SU-DHL-6 (cell line): ENCODE measurements around the gene PUM1.
"Not testable (repeated sequence)": the region's sequence is repeated elsewhere in the genome, so short reads cannot be mapped to it uniquely, and the experiment has no call there.

Experiments
- H2AFZ ChIP-seq: fragments of 200-600 bp; sonication (generic); 2 replicates; pipeline ENCODE4 v1.6.1; 2014; ENCODE audit warnings: low read depth, mild to moderate bottlenecking, moderate library complexity, mixed read lengths, antibody characterized with exemption, low read length; ENCODE audit not compliant: severe bottlenecking
- H3F3A ChIP-seq: fragments of 200-600 bp; shearing (Covaris generic); 2 replicates; pipeline ENCODE4 v1.6.0; 2016; ENCODE audit warnings: antibody characterized with exemption, mild to moderate bottlenecking; ENCODE audit not compliant: insufficient read depth
- H3K27ac ChIP-seq: fragments of 200-600 bp; sonication (generic); 2 replicates; pipeline ENCODE4 v1.5.1; 2016; ENCODE audit warnings: low read depth, mild to moderate bottlenecking, low read length, moderate library complexity, mixed read lengths
- H3K27me3 ChIP-seq: fragments of 200-600 bp; sonication (generic), shearing (Covaris generic); 2 replicates; pipeline ENCODE4 v1.6.0; 2014; ENCODE audit warnings: mild to moderate bottlenecking, low read length
- H3K36me3 ChIP-seq: fragments of 200-600 bp; sonication (generic); 2 replicates; pipeline ENCODE4 v1.6.1; 2014; ENCODE audit warnings: mild to moderate bottlenecking, low read length, mixed read lengths
- H3K4me2 ChIP-seq: fragments of 300-600, 200-600 bp; shearing (Covaris generic), sonication (generic); 2 replicates; pipeline ENCODE4 v1.6.0; 2014; ENCODE audit warnings: low read length, low read depth, mild to moderate bottlenecking; ENCODE audit not compliant: poor library complexity, severe bottlenecking
- H3K4me3 ChIP-seq: fragments of 200-600 bp; sonication (generic); 2 replicates; pipeline ENCODE4 v1.5.1; 2014; ENCODE audit warnings: antibody characterized with exemption, low read length, mild to moderate bottlenecking, mixed read lengths; ENCODE audit not compliant: insufficient read depth, poor library complexity, severe bottlenecking
- H3K79me2 ChIP-seq: fragments of 200-600 bp; sonication (generic); 2 replicates; pipeline ENCODE4 v1.6.1; 2014; ENCODE audit warnings: mild to moderate bottlenecking, low read length, moderate library complexity; ENCODE audit not compliant: insufficient read depth
- H3K9ac ChIP-seq: fragments of 200-600 bp; sonication (generic); 2 replicates; pipeline ENCODE4 v1.7.0; 2014; ENCODE audit warnings: mild to moderate bottlenecking, low read length
- H3K9me2 ChIP-seq: fragments of 200-600 bp; sonication (generic); replicated peaks from 2 replicates; pipeline ENCODE4 v1.6.1; 2014; ENCODE audit warnings: low read length; ENCODE audit not compliant: insufficient read depth
- H3K9me3 ChIP-seq: fragments of 200-600 bp; sonication (generic); 2 replicates; pipeline ENCODE4 v1.6.1; 2014; ENCODE audit warnings: low read length, mixed read lengths; ENCODE audit not compliant: insufficient read depth
- H4K20me1 ChIP-seq: fragments of 200-600 bp; sonication (generic); 2 replicates; pipeline ENCODE4 v1.6.1; 2014; ENCODE audit warnings: low read depth, mild to moderate bottlenecking, antibody characterized with exemption, low read length, moderate library complexity, mixed read lengths
- EZH2phosphoT487 ChIP-seq: fragments of 200-600 bp; sonication (generic), shearing (Covaris generic); conservative IDR thresholded peaks from 2 replicates; pipeline ENCODE4 v1.6.1; 2018; ENCODE audit warnings: mild to moderate bottlenecking, antibody characterized with exemption, low read length, moderate library complexity, mixed read lengths
- TF ChIP-seq, protein P1 (sequence below): fragments of 200-600 bp; sonication (generic); IDR thresholded peaks from one replicate; pipeline ENCODE4 v1.5.1; 2017; ENCODE audit warnings: antibody characterized with exemption, mild to moderate bottlenecking, low read length, moderate library complexity; ENCODE audit not compliant: insufficient read depth, poor library complexity, severe bottlenecking

Gene PUM1

DNA sequence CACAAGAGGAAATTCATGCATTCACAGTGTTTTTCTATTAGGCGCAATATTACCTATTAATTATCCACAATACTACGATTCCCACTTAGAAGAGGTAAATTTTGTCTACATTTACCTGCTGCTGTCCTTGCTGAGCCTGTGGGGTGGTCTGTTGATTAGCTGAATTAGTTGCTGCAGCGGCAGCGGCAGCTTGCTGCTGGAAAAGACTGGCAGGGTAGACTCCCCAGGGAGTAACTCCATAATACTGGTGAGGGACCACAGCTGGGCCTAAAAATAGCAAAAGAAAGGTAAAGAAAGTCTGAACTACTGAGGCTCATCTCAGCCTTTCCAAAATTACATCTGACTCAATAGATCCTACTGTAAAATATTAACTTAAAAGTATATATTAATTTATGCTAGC is 91.0 kb downstream of the PUM1 start:
- TF ChIP-seq EZH2phosphoT487: no peak
- TF ChIP-seq, protein P1, sequence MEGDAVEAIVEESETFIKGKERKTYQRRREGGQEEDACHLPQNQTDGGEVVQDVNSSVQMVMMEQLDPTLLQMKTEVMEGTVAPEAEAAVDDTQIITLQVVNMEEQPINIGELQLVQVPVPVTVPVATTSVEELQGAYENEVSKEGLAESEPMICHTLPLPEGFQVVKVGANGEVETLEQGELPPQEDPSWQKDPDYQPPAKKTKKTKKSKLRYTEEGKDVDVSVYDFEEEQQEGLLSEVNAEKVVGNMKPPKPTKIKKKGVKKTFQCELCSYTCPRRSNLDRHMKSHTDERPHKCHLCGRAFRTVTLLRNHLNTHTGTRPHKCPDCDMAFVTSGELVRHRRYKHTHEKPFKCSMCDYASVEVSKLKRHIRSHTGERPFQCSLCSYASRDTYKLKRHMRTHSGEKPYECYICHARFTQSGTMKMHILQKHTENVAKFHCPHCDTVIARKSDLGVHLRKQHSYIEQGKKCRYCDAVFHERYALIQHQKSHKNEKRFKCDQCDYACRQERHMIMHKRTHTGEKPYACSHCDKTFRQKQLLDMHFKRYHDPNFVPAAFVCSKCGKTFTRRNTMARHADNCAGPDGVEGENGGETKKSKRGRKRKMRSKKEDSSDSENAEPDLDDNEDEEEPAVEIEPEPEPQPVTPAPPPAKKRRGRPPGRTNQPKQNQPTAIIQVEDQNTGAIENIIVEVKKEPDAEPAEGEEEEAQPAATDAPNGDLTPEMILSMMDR: no peak
- H4K20me1 ChIP-seq: peaks cover 7% of the 10 kb centered on the region; the same call in 1 of the 2 replicates
- H3K9me3 ChIP-seq: no peaks in the 10 kb centered on the region
- H3K9ac ChIP-seq: no peak overlapping the region
- no peaks in the 10 kb centered on the region for H3K27me3 ChIP-seq
- no peak overlapping the region for H2AFZ ChIP-seq
- 0 out of 2 replicates have a peak, but pooled peaks cover 4% of the 10 kb centered on the region for H3F3A ChIP-seq
- no peaks in the 10 kb centered on the region for H3K9me2 ChIP-seq
- peaks cover 35% of the 10 kb centered on the region for H3K36me3 ChIP-seq
- no peak overlapping the region for H3K27ac ChIP-seq
- H3K4me3 ChIP-seq: no peak overlapping the region
- no peak overlapping the region for H3K4me2 ChIP-seq
- peaks cover 28% of the 10 kb centered on the region; the same call in 1 of the 2 replicates for H3K79me2 ChIP-seq

DNA sequence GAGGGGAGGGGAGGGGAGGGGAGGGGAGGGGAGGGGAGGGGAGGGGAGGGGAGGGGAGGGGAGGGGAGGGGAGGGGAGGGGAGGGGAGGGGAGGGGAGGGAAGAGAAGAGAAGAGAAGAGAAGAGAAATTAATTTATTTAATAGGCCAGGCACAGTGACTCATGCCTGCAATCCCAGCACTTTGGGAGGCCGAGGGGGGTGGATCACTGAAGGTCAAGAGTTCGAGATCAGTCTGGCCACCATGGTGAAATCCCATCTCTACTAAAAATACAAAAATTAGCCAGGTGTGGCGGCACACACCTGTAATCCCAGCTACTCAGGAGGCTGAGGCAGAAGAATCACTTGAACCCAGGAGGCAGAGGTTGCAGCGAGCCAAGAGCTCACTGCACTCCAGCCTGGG is 93.2 kb downstream of the PUM1 start:
- not testable (repeated sequence) for H3K4me2 ChIP-seq, H3K9me3 ChIP-seq, H4K20me1 ChIP-seq, H3K9me2 ChIP-seq, H3K27ac ChIP-seq, H3K27me3 ChIP-seq, H3K4me3 ChIP-seq, H3K9ac ChIP-seq, H2AFZ ChIP-seq, H3F3A ChIP-seq
- peaks cover 23% of the 10 kb centered on the region; the same call in 1 of the 2 replicates for H3K79me2 ChIP-seq
- H3K36me3 ChIP-seq: peaks cover 29% of the 10 kb centered on the region

DNA sequence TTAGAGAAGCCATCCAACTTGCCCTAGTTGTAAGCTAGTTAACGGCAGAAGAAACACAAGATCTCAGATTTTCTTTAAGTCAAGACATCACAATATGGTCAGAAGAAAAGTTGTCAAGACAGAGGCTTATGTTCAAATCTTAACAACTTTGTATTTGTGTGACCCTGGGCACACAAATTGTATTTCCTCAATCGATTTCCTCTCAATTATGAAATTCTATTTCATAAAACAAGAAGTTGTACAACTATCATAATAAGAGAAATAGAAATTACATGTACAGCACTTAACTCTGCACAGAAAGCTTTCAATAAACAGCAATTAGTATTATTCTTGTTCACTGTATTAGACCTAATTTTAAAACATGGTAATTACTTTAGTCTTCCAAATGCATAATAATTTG is 94.0 kb downstream of the PUM1 start:
- Histone ChIP-seq H3K79me2 (peaks cover 18% of the 10 kb centered on the region; the same call in 1 of the 2 replicates), H3K27ac (no peak overlapping the region), H4K20me1 (peaks cover 7% of the 10 kb centered on the region; the same call in 1 of the 2 replicates), H2AFZ (no peak overlapping the region), H3K9me3 (no peaks in the 10 kb centered on the region), H3F3A (0 out of 2 replicates have a peak, but pooled peaks cover 4% of the 10 kb centered on the region), H3K27me3 (no peaks in the 10 kb centered on the region), H3K9ac (no peak overlapping the region), H3K9me2 (no peaks in the 10 kb centered on the region), H3K4me2 (no peak overlapping the region), H3K36me3 (peaks cover 32% of the 10 kb centered on the region), H3K4me3 (no peak overlapping the region)
- TF ChIP-seq, protein P1: no peak
- TF ChIP-seq EZH2phosphoT487: no peak

DNA sequence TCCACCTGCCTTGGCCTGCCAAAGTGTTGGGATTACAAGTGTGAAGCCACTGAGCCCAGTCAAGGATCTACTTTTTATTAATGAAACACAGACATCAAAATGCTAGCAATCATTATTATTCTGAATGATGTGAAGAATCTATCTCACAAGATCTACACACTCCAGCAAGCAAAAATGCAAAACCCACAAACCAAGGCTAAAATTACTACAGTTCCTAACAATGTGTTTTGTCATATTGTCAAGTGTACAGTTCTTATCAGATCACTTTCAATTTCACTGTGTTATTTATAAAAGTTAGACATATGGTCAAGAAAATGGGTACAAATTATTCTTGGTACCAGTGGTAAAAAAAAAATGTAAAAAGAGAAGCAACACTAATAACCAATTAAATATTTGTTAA is 95.6 kb downstream of the PUM1 start:
- Histone ChIP-seq H3K9me2 (no peaks in the 10 kb centered on the region), H3K4me3 (no peak overlapping the region), H3F3A (0 out of 2 replicates have a peak, but pooled peaks cover 4% of the 10 kb centered on the region), H2AFZ (no peak overlapping the region), H3K9me3 (no peaks in the 10 kb centered on the region), H3K27me3 (no peaks in the 10 kb centered on the region), H4K20me1 (peaks cover 7% of the 10 kb centered on the region; the same call in 1 of the 2 replicates), H3K4me2 (no peak overlapping the region), H3K36me3 (peaks cover 48% of the 10 kb centered on the region), H3K79me2 (peaks cover 15% of the 10 kb centered on the region; the same call in 1 of the 2 replicates), H3K9ac (no peak overlapping the region), H3K27ac (no peak overlapping the region)
- TF ChIP-seq, protein P1: no peak
- TF ChIP-seq EZH2phosphoT487: no peak
